Type B pancreatic cell (in vitro differentiated cells): ENCODE results near the gene PAQR6. TPM values are rescaled to one million over a fixed set of nuclear protein-coding genes. Genes with fewer than 3 reads are reported as not detected.

Experiments used
- DNase-seq: peaks from one replicate; pipeline ENCODE4 v3.0.0; 2021; ENCODE audit warnings: mixed read lengths; ENCODE audit not compliant: unreplicated experiment; ENCODE audit errors: extremely low spot score
- H3K27ac Mint-ChIP-seq: 2 replicates; pipeline ENCODE4 v1.8.0; 2021; ENCODE audit warnings: mild to moderate bottlenecking, mixed read lengths
- H3K27me3 Mint-ChIP-seq: 2 replicates; pipeline ENCODE4 v1.8.0; 2021; ENCODE audit warnings: mixed read lengths
- H3K36me3 Mint-ChIP-seq: 2 replicates; pipeline ENCODE4 v1.8.0; 2021; ENCODE audit warnings: mixed read lengths
- H3K4me1 Mint-ChIP-seq: one replicate; pipeline ENCODE4 v1.8.0; 2021; ENCODE audit warnings: mixed read lengths; ENCODE audit not compliant: unreplicated experiment
- H3K4me3 Mint-ChIP-seq: 2 replicates; pipeline ENCODE4 v1.8.0; 2021; ENCODE audit warnings: mild to moderate bottlenecking, mixed read lengths
- H3K9me3 Mint-ChIP-seq: 2 replicates; pipeline ENCODE4 v1.8.0; 2021; ENCODE audit warnings: mixed read lengths
- total RNA-seq: library from RNA; stranded (reverse); gene quantifications from 2 replicates; pipeline ENCODE4 v1.2.1, GENCODE V29; 2021; ENCODE audit warnings: low replicate concordance
- TF ChIP-seq, protein P1 (sequence below): fragments of 200-600 bp; sonication (generic); conservative IDR thresholded peaks from 2 replicates; pipeline ENCODE4 v1.5.0; 2021; ENCODE audit warnings: antibody characterized with exemption, mild to moderate bottlenecking

PAQR6 gene
- total RNA-seq, 1 donor from 2014 or later: 19.0 TPM

DNA sequence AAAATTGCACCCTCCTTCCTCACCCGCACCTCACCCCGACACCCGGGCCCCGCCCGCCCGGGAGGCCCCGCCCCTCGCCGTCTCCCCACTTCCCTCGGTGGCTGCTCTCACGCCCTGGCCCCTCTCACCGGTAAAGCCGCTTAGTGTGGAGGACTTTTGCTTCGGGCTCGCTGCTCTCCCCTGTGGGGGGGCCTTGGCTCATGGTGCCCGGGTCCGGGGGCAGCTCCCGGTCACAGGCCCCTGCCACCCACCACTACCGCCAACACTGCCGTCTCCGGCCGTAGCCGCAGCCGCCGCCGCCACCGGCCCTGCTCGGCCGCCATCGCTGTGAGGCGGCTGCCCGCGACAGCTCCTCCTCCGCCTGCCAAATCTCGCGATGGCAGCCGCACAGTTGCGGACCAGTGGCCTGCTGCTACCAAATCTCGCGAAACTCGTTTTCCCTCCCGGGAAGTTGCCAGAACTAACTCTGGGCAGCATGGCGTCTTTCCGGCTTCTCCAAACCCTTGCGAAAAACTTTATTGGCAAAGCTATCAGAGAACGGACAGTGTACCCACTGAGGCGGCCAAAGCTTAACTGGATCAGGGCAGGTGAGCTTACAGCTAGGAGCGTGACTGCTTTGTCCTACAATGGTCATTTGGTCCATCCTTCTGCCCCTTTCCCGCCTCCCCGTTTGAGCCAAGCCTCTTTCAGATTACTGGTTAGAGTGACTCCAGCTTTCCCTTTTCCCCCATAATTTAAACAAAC is 34.8 kb upstream of the PAQR6 start, which contains the start of gene SMG5:
Gene SMG5 (minus strand): TSS at position 347 of the 744 bp plus-strand sequence. CDS start 145 bp downstream, at position 202.
- peak within 1 kb of the TSS; percentile 97 for H3K27ac Mint-ChIP-seq
- H3K4me1 Mint-ChIP-seq: peaks cover 30% of the 10 kb centered on the region
- DNase-seq: peak; percentile 96
- H3K9me3 Mint-ChIP-seq: no peaks in the 10 kb centered on the region
- H3K4me3 Mint-ChIP-seq: peak within 1 kb of the TSS; percentile 93
- TF ChIP-seq, protein P1, sequence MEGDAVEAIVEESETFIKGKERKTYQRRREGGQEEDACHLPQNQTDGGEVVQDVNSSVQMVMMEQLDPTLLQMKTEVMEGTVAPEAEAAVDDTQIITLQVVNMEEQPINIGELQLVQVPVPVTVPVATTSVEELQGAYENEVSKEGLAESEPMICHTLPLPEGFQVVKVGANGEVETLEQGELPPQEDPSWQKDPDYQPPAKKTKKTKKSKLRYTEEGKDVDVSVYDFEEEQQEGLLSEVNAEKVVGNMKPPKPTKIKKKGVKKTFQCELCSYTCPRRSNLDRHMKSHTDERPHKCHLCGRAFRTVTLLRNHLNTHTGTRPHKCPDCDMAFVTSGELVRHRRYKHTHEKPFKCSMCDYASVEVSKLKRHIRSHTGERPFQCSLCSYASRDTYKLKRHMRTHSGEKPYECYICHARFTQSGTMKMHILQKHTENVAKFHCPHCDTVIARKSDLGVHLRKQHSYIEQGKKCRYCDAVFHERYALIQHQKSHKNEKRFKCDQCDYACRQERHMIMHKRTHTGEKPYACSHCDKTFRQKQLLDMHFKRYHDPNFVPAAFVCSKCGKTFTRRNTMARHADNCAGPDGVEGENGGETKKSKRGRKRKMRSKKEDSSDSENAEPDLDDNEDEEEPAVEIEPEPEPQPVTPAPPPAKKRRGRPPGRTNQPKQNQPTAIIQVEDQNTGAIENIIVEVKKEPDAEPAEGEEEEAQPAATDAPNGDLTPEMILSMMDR: no peak
- peaks cover 12% of the 10 kb centered on the region for H3K36me3 Mint-ChIP-seq
- H3K27me3 Mint-ChIP-seq: no peaks in the 10 kb centered on the region

DNA sequence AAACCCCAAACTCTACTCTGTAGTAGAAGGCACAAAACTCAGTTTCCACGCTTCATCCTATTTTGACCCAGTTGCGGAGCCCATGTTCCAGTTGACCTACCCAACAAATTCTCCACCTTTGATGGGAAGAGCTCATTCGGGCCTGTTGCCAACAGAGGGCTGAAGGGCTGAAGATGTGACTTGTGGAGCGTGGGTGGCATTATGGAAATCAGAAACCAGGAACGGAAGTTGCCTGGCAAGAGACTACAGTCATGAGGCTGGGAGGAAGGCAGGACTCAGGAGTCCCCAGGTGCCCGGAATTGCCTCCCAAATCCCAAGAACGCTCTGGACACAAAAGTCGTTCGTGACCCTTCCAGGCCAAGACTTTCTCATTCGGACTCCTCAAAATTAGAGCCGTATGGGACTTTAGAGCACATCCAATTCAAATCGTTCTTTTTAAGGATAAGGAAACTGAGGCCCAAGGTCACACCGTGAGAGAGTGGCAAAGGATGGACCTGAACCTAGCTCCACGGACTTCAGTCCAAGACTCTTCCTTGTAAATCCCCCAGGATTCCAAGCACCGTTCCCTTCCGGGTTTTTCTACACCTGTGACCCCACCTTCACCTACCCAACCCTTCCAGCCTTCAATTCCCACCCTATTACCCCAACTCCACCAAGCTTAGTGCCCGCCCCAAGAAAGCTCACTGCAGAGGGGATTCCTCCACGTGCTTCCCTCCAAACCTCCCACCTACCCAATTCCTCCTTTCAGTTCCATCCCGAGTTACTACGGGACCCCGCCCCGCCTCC is 34.0 kb upstream of the PAQR6 start:
- peak overlapping the region; percentile 94 for H3K27ac Mint-ChIP-seq
- H3K4me1 Mint-ChIP-seq: peaks cover 30% of the 10 kb centered on the region
- DNase-seq: no peak
- H3K9me3 Mint-ChIP-seq: no peaks in the 10 kb centered on the region
- H3K4me3 Mint-ChIP-seq: peak overlapping the region; percentile 93
- TF ChIP-seq, protein P1: no peak
- no peaks in the 10 kb centered on the region for H3K27me3 Mint-ChIP-seq
- peaks cover 14% of the 10 kb centered on the region for H3K36me3 Mint-ChIP-seq

DNA sequence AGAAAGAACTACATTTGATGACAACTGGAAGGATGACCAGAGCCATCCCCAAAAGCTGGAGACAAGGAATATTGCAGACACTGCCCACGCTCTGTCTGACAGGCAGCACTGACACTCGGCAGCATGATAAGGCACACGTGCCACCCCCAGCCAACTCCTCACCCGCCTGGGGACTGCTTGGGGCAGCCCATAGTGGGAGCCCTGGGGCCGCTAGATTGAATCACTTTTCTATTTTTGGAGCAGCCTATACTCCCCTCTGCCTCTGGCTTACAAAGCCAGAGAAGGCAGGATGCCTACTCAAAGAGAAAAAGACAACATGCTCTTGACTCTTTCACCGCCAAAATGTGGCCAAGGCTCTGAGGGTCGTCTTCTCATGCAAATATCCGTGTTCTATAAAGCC is 33.4 kb upstream of the PAQR6 start:
- DNase-seq: no peak
- Mint-ChIP-seq H3K36me3 (peaks cover 16% of the 10 kb centered on the region), H3K4me3 (peak overlapping the region; percentile 93), H3K27me3 (no peaks in the 10 kb centered on the region), H3K27ac (peak overlapping the region; percentile 94), H3K9me3 (no peaks in the 10 kb centered on the region), H3K4me1 (peaks cover 30% of the 10 kb centered on the region)
- TF ChIP-seq, protein P1: no peak

DNA sequence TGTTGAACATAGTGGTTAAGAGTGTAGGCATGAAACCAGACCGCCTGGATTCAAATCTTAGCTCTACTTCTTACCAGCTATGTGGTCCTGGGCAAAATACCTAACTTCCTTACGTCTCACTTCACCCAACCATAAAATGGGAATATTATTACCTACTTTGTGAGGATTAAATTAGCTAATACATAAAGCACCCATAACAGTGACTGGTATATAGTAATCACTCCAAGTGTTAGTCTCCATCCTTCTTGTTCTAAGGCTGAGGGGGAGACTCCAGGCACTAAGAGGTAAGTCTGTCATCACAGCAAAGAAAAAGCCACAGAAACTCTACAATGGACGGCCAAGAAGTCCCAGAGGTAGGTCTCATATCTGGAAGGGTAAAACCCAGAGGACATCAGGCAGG is 32.0 kb upstream of the PAQR6 start:
- no peaks in the 10 kb centered on the region for H3K27me3 Mint-ChIP-seq
- H3K4me1 Mint-ChIP-seq: peaks cover 30% of the 10 kb centered on the region
- H3K4me3 Mint-ChIP-seq: peak overlapping the region; percentile 68
- peak overlapping the region; percentile 10 for H3K27ac Mint-ChIP-seq
- H3K36me3 Mint-ChIP-seq: peaks cover 16% of the 10 kb centered on the region
- TF ChIP-seq, protein P1: no peak
- no peak for DNase-seq
- H3K9me3 Mint-ChIP-seq: no peaks in the 10 kb centered on the region

DNA sequence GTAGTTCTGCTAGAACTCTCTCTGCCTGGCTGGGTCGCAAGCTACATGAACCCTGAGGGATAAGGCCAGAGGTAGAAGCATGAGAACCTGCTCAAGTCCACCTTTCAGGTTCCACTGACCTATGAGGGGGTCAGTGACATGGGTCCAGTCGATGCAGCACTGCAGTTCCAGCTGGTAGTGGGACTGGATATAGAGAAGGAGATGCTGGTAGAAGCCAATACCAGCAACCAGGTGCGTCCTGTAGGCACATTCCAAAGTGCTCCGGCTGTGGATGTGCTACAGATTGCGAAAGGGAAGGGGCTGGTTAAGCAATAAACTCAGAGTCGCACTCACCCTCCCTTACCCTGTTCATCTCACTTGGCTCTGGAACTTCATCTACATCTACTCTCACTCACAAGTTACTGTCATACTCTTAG is 29.1 kb upstream of the PAQR6 start:
- no peak overlapping the region for H3K27ac Mint-ChIP-seq
- no peak overlapping the region for H3K4me3 Mint-ChIP-seq
- H3K9me3 Mint-ChIP-seq: no peaks in the 10 kb centered on the region
- H3K36me3 Mint-ChIP-seq: peaks cover 31% of the 10 kb centered on the region
- no peaks in the 10 kb centered on the region for H3K27me3 Mint-ChIP-seq
- no peak for DNase-seq
- TF ChIP-seq, protein P1: no peak
- H3K4me1 Mint-ChIP-seq: peaks cover 13% of the 10 kb centered on the region
